Fibroblast of lung (primary cell): ENCODE results near the gene EN2. TPM values are rescaled to one million over a fixed set of nuclear protein-coding genes. Genes with fewer than 3 reads are reported as not detected.

ENCODE experiments used
- DNase-seq, 2 donors: peaks; one replicate each; pipeline versions ENCODE4 v3.0.0 to v3.0.0-alpha.2; 2010; ENCODE audit warnings: low read depth in 2 of 2
- H2AFZ ChIP-seq: 2 replicates; pipeline ENCODE4 v1.5.1; 2012; ENCODE audit warnings: low read length, control low read depth, inconsistent platforms
- H3K27ac ChIP-seq: 2 replicates; pipeline ENCODE4 v1.5.1; 2011; ENCODE audit warnings: low read length, control low read depth; ENCODE audit not compliant: insufficient read depth
- H3K27me3 ChIP-seq: 2 replicates; pipeline ENCODE4 v1.5.1; 2011; ENCODE audit warnings: mild to moderate bottlenecking, low read length; ENCODE audit not compliant: control insufficient read depth, insufficient read depth
- H3K36me3 ChIP-seq: 2 replicates; pipeline ENCODE4 v1.5.1; 2011; ENCODE audit warnings: low read length; ENCODE audit not compliant: control insufficient read depth, insufficient read depth
- H3K4me1 ChIP-seq: 2 replicates; pipeline ENCODE4 v1.5.1; 2011; ENCODE audit warnings: low read length; ENCODE audit not compliant: control insufficient read depth, insufficient read depth; ENCODE audit errors: extremely low read depth
- H3K4me2 ChIP-seq: 2 replicates; pipeline ENCODE4 v1.5.1; 2011; ENCODE audit warnings: low read length, control low read depth; ENCODE audit not compliant: insufficient read depth; ENCODE audit errors: extremely low read depth
- H3K4me3 ChIP-seq, 4 experiments: fragments of 200-600 bp in 1 of 4; sonication (generic) in 1 of 4; replicated peaks in 1 of 4; 2 replicates each; pipeline ENCODE4 v1.5.1; 2011 to 2016; ENCODE audit warnings: low read length in 4 of 4, low read depth in 3 of 4, mild to moderate bottlenecking in 3 of 4, control low read depth in 2 of 4, inconsistent platforms in 1 of 4, mixed read lengths in 1 of 4; ENCODE audit not compliant: insufficient read depth in 1 of 4; ENCODE audit errors: control extremely low read depth in 1 of 4
- H3K79me2 ChIP-seq: 2 replicates; pipeline ENCODE4 v1.5.1; 2012; ENCODE audit warnings: mild to moderate bottlenecking, low read length, inconsistent platforms; ENCODE audit not compliant: control insufficient read depth, insufficient read depth
- H3K9ac ChIP-seq: 2 replicates; pipeline ENCODE4 v1.5.1; 2011; ENCODE audit warnings: mild to moderate bottlenecking, low read length, control low read depth; ENCODE audit not compliant: insufficient read depth
- H3K9me3 ChIP-seq: 2 replicates; pipeline ENCODE4 v1.5.1; 2012; ENCODE audit warnings: low read depth, low read length; ENCODE audit not compliant: control insufficient read depth, insufficient read depth
- H4K20me1 ChIP-seq: 2 replicates; pipeline ENCODE4 v1.5.1; 2011; ENCODE audit warnings: low read length; ENCODE audit not compliant: control insufficient read depth, insufficient read depth; ENCODE audit errors: extremely low read depth
- CTCF ChIP-seq, 2 donors: IDR thresholded peaks in 1 of 2; conservative IDR thresholded peaks in 1 of 2; 1 replicate in 1 of 2; 2 replicates in 1 of 2; pipeline ENCODE4 v1.5.1; 2011 to 2012; ENCODE audit warnings: low read length in 2 of 2, control low read depth in 1 of 2, inconsistent platforms in 1 of 2, low read depth in 1 of 2, mild to moderate bottlenecking in 1 of 2
- EZH2 ChIP-seq: IDR thresholded peaks from 2 replicates; pipeline ENCODE4 v1.5.1; 2012; ENCODE audit warnings: low read length, control low read depth, mild to moderate bottlenecking; ENCODE audit errors: missing control alignments
- polyA plus RNA-seq, 2 donors: library from polyadenylated mRNA; depleted of rRNA in 1 of 2; stranded (reverse) in 1 of 2; unstranded in 1 of 2; fragments of >200 nt; gene quantifications; 2 replicates each; pipeline ENCODE4 v1.2.1, GENCODE V29; 2011 to 2012; ENCODE audit warnings: missing spikeins in 1 of 2
- total RNA-seq: library from RNA; depleted of rRNA; stranded (reverse); fragments of >200 nt; gene quantifications from 2 replicates; pipeline ENCODE4 v1.2.1, GENCODE V29; 2014

The EN2 gene
- total and polyA plus RNA-seq, 2 donors (not counting 1 experiment from before 2014, with no cell fraction given), result not detected

GRCh38 chr7:155467846-155468784 is 10.2 kb downstream of the EN2 start:
- TF ChIP-seq EZH2 (peak; percentile 84), CTCF (conservative IDR thresholded peaks at IDR 0.05 in 1 of 2, IDR thresholded peaks at IDR 0.05 in 1 of 2; ENCODE audit: low read depth in 1 of 2, low read length in 2 of 2) (no peak)
- no peak overlapping the region for H3K4me3 ChIP-seq
- DNase-seq, result no peak

GRCh38 chr7:155468785-155469148 is 10.8 kb downstream of the EN2 start:
- Histone ChIP-seq H3K4me1 (no peaks in the 10 kb centered on the region), H3K36me3 (no peaks in the 10 kb centered on the region), H4K20me1 (no peaks in the 10 kb centered on the region), H3K4me2 (no peak overlapping the region), H3K9ac (no peak overlapping the region), H3K27me3 (peaks cover 63% of the 10 kb centered on the region), H3K79me2 (no peaks in the 10 kb centered on the region), H2AFZ (no peak overlapping the region), H3K27ac (no peak overlapping the region), H3K9me3 (no peaks in the 10 kb centered on the region), H3K4me3 (no peak overlapping the region)
- TF ChIP-seq CTCF (conservative IDR thresholded peaks at IDR 0.05 in 1 of 2, IDR thresholded peaks at IDR 0.05 in 1 of 2; ENCODE audit: low read depth in 1 of 2, low read length in 2 of 2) (no peak), EZH2 (no peak)
- no peak for DNase-seq

More at GRCh38 chr7:155467846-155468784, 10.2 kb downstream of the EN2 start:
- Histone ChIP-seq H4K20me1 (no peaks in the 10 kb centered on the region), H3K9me3 (no peaks in the 10 kb centered on the region), H3K4me1 (no peaks in the 10 kb centered on the region), H3K4me2 (no peak overlapping the region), H3K27ac (no peak overlapping the region), H3K9ac (no peak overlapping the region), H2AFZ (no peak overlapping the region), H3K36me3 (no peaks in the 10 kb centered on the region), H3K79me2 (no peaks in the 10 kb centered on the region), H3K27me3 (peaks cover 69% of the 10 kb centered on the region)

GRCh38 chr7:155469311-155470185 is 11.6 kb downstream of the EN2 start:
- peak; percentile 57 for TF ChIP-seq EZH2
- no peak for TF ChIP-seq CTCF (conservative IDR thresholded peaks at IDR 0.05 in 1 of 2, IDR thresholded peaks at IDR 0.05 in 1 of 2; ENCODE audit: low read depth in 1 of 2, low read length in 2 of 2)
- H3K79me2 ChIP-seq, result no peaks in the 10 kb centered on the region
- H3K36me3 ChIP-seq, result no peaks in the 10 kb centered on the region
- H3K27ac ChIP-seq, result no peak overlapping the region
- H4K20me1 ChIP-seq, result no peaks in the 10 kb centered on the region
- no peaks in the 10 kb centered on the region for H3K9me3 ChIP-seq
- H3K4me3 ChIP-seq, result no peak overlapping the region
- H3K27me3 ChIP-seq, result peaks cover 58% of the 10 kb centered on the region
- H3K4me1 ChIP-seq, result no peaks in the 10 kb centered on the region
- DNase-seq, result no peak
- H2AFZ ChIP-seq, result no peak overlapping the region
- H3K4me2 ChIP-seq, result no peak overlapping the region
- H3K9ac ChIP-seq, result no peak overlapping the region
